ENCODE measurements around the gene EQTN.
"Not testable (repeated sequence)": the region's sequence is repeated elsewhere in the genome, so short reads cannot be mapped to it uniquely, and the experiment has no call there.

EQTN gene

DNA sequence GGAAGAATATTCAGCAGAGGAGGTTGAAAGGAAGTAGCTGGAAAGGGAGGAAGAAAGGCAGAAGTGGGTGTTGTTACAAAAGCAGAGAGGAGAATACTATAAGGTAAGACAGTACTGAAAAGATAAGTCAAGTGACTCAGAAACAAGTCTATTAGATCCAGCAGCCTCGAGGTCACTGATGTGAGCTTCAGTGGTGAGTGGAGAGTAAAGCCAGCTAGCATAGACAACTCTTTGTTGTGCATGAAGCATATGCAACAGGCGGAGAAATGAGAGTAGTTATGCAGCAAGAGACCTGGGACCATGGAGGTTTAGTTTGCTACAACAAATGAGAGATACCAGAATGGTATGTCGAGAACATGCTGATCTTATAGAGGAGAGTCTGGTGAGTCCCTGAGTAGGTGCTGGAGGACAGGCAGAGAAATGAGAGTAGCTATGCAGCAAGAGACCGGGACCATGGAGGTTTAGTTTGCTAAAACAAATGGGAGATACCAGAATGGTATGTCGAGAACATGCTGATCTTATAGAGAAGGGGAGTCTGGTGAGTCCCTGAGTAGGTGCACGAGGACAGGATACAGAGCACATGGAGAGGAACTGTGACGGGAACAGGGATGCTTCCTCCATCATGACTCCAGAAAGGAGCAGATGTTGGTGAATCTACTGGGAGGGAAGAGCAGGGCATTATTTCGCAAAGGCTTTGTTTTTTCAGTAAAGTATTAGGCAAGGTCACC is 36.0 kb downstream of the EQTN start:
- no peak for DNase-seq (ENCODE audit: low read depth, low spot score)
- Histone ChIP-seq H3K27ac (no peak overlapping the region), H3K9ac (ENCODE audit: insufficient read length) (no peak overlapping the region), H3K9me3 (ENCODE audit: low read depth, low read length) (no peaks in the 10 kb centered on the region), H3K4me3 (no peak overlapping the region), H3K36me3 (ENCODE audit: insufficient read depth, low read length) (no peaks in the 10 kb centered on the region)
- no peak for TF ChIP-seq EZH2 (IDR thresholded peaks at IDR 0.05)
- no peak for TF ChIP-seq FOXP2 (optimal IDR thresholded peaks at IDR 0.05; ENCODE audit: control extremely low read depth, extremely low read length, insufficient read depth)
- TF ChIP-seq POLR2AphosphoS5 (IDR thresholded peaks at IDR 0.05; ENCODE audit: borderline replicate concordance, low read depth, low read length) = no peak

DNA sequence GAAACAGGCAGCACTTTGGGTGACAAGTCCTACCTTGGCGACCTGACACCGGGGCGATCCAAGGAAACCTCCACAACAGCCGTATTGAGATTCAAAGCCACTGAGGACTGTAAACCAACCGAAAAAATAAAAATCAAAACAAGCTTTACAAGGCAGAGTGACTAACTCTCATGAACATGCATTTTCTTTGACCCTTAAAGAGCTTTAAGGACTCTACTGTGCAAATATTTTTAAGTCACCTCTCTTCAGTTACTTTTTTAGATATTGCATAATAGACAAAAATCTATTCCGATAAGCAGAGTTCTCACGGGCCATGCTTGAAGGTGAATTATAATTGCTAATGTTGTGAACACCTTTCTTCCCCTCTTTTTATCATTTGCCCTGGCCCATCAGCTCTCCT is 38.3 kb downstream of the EQTN start:
- no peaks in the 10 kb centered on the region for H3K36me3 ChIP-seq (ENCODE audit: insufficient read depth, low read length)
- H3K9ac ChIP-seq (ENCODE audit: insufficient read length) = no peak overlapping the region
- H3K27ac ChIP-seq = no peak overlapping the region
- no peak for DNase-seq (ENCODE audit: low read depth, low spot score)
- H3K9me3 ChIP-seq (ENCODE audit: low read depth, low read length) = no peaks in the 10 kb centered on the region
- no peak for TF ChIP-seq POLR2AphosphoS5 (IDR thresholded peaks at IDR 0.05; ENCODE audit: borderline replicate concordance, low read depth, low read length)
- no peak for TF ChIP-seq FOXP2 (optimal IDR thresholded peaks at IDR 0.05; ENCODE audit: control extremely low read depth, extremely low read length, insufficient read depth)
- no peak for TF ChIP-seq EZH2 (IDR thresholded peaks at IDR 0.05)
- no peak overlapping the region for H3K4me3 ChIP-seq

DNA sequence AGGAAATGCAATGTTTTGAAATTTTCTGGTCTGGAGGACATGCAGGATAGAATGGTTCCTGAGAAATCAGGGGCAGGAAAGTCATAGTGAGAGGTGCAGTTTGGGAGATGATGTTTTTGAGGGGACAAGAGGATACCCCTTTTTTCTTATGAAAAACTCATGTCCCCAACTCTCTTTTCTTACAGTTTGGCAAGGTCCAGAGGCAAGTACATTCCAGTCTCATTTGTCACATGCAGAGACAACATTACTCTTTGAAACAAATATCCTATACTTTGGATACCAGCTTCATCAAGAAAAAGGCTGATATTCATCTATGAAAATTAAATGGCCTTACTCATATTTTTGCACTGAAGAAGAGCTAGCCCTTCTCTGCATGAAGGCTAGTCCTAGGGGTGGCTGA is 48.2 kb downstream of the EQTN start:
- no peak for TF ChIP-seq EZH2 (IDR thresholded peaks at IDR 0.05)
- no peak for TF ChIP-seq POLR2AphosphoS5 (IDR thresholded peaks at IDR 0.05; ENCODE audit: borderline replicate concordance, low read depth, low read length)
- TF ChIP-seq FOXP2 (optimal IDR thresholded peaks at IDR 0.05; ENCODE audit: control extremely low read depth, extremely low read length, insufficient read depth) = no peak
- Histone ChIP-seq H3K9me3 (ENCODE audit: low read depth, low read length) (no peaks in the 10 kb centered on the region), H3K9ac (ENCODE audit: insufficient read length) (no peak overlapping the region), H3K4me3 (no peak overlapping the region), H3K36me3 (ENCODE audit: insufficient read depth, low read length) (no peaks in the 10 kb centered on the region), H3K27ac (no peak overlapping the region)
- DNase-seq (ENCODE audit: low read depth, low spot score) = no peak

DNA sequence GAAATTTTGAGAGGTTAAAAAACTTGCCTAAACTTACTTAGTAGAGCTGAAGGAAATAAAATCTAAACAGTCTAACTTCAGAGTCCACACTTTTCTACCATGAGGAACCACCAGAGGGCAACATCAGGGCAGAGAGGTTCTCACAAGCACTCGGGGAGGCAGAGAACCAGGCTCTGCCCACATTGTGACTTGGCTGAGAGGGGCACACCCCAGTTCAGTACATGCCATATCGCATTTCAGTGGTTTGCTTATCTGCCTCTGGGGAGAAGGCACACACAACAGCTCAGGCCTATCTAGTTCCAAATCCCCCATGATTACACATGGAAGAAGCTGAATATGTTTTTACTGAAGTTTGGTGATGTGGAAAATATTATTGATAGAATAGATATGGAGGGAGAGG is 49.2 kb downstream of the EQTN start:
- no peak for DNase-seq (ENCODE audit: low read depth, low spot score)
- Histone ChIP-seq H3K9me3 (ENCODE audit: low read depth, low read length) (no peaks in the 10 kb centered on the region), H3K36me3 (ENCODE audit: insufficient read depth, low read length) (no peaks in the 10 kb centered on the region), H3K27ac (no peak overlapping the region), H3K4me3 (no peak overlapping the region), H3K9ac (ENCODE audit: insufficient read length) (no peak overlapping the region)
- TF ChIP-seq POLR2AphosphoS5 (IDR thresholded peaks at IDR 0.05; ENCODE audit: borderline replicate concordance, low read depth, low read length) (no peak), FOXP2 (optimal IDR thresholded peaks at IDR 0.05; ENCODE audit: control extremely low read depth, extremely low read length, insufficient read depth) (no peak), EZH2 (IDR thresholded peaks at IDR 0.05) (no peak)

DNA sequence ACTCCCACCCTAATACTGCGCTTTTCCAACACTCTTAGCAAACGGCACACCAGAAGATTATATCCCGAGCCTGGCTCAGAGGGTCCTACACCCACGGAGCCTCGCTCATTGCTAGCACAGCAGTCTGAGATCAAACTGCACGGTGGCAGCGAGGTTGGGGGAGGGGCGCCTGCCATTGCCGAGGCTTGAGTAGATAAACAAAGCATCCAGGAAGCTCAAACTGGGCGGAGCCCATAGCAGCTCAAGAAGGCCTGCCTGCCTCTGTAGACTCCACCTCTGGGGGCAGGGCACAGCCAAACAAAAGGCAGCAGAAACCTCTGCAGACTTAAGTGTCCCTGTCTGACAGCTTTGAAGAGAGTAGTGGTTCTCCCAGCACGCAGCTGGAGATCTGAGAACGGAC is 57.3 kb downstream of the EQTN start:
- not testable (repeated sequence) for H3K9me3 ChIP-seq (ENCODE audit: low read depth, low read length); H3K4me3 ChIP-seq; DNase-seq (ENCODE audit: low read depth, low spot score); H3K9ac ChIP-seq (ENCODE audit: insufficient read length); H3K27ac ChIP-seq; H3K36me3 ChIP-seq (ENCODE audit: insufficient read depth, low read length)

Data from SK-N-MC (cell line).